Naive thymus-derived CD4-positive, alpha-beta T cell (primary cell): ENCODE results near the gene SNRPB. TPM values are rescaled to one million over a fixed set of nuclear protein-coding genes. Genes with fewer than 3 reads are reported as not detected.

Experiments used
- ATAC-seq: fragments of 150-1000 bp; cut with Tn5 transposase; 2 replicates; pipeline ENCODE4 v1.10.0; 2021; ENCODE audit warnings: mild to moderate bottlenecking, moderate library complexity
- CTCF ChIA-PET: fragments of 350-600 bp; sonication (Branson Sonifier 250); formaldehyde crosslinking; loops from one replicate; lab custom pipeline; 2021; ENCODE audit warnings: antibody characterized with exemption; lab: Charles Lee
- POLR2A ChIA-PET: fragments of 350-600 bp; sonication (Branson Sonifier 250); formaldehyde crosslinking; loops from one replicate; lab custom pipeline; 2021; ENCODE audit warnings: antibody characterized with exemption, inconsistent platforms; lab: Charles Lee
- DNase-seq, 9 donors: peaks; one replicate each; pipeline versions ENCODE4 v3.0.0 to v3.0.0-alpha.2; 2020 to 2022; ENCODE audit warnings: mixed read lengths in 1 of 9
- H3K27ac ChIP-seq: one replicate; pipeline ENCODE4 v1.7.0; 2013; ENCODE audit warnings: mild to moderate bottlenecking, low read depth, low read length, moderate library complexity
- H3K27me3 ChIP-seq, 2 donors: one replicate each; pipeline ENCODE4 v1.7.0; 2013; ENCODE audit warnings: low read length in 2 of 2, mild to moderate bottlenecking in 2 of 2, moderate library complexity in 2 of 2; ENCODE audit not compliant: control insufficient read depth in 2 of 2, insufficient read depth in 2 of 2
- H3K36me3 ChIP-seq, 3 experiments: 1 replicate in 2 of 3; 2 replicates in 1 of 3; pipeline ENCODE4 v1.7.0; 2013; ENCODE audit warnings: low read length in 3 of 3, mild to moderate bottlenecking in 3 of 3, moderate library complexity in 1 of 3; ENCODE audit not compliant: insufficient read depth in 3 of 3, control insufficient read depth in 2 of 3
- H3K4me1 ChIP-seq, 2 donors: one replicate each; pipeline ENCODE4 v1.7.0; 2013; ENCODE audit warnings: low read length in 2 of 2, mild to moderate bottlenecking in 2 of 2, moderate library complexity in 1 of 2; ENCODE audit not compliant: control insufficient read depth in 2 of 2, insufficient read depth in 2 of 2
- H3K4me3 ChIP-seq: 2 replicates; pipeline ENCODE4 v1.7.0; 2013; ENCODE audit warnings: mild to moderate bottlenecking, low read length
- H3K9me3 ChIP-seq, 3 experiments: 1 replicate in 2 of 3; 2 replicates in 1 of 3; pipeline ENCODE4 v1.7.0; 2013; ENCODE audit warnings: low read length in 3 of 3; ENCODE audit not compliant: control insufficient read depth in 2 of 3
- H3K27ac Mint-ChIP-seq, 9 donors: one replicate each; pipeline ENCODE4 v1.8.0; 2020 to 2022; ENCODE audit warnings: mixed read lengths in 9 of 9, mild to moderate bottlenecking in 8 of 9, moderate library complexity in 5 of 9, inconsistent platforms in 2 of 9
- H3K27me3 Mint-ChIP-seq, 5 donors: one replicate each; pipeline ENCODE4 v1.8.0; 2021 to 2022; ENCODE audit warnings: mixed read lengths in 5 of 5, mild to moderate bottlenecking in 1 of 5
- H3K36me3 Mint-ChIP-seq, 5 donors: one replicate each; pipeline ENCODE4 v1.8.0; 2020 to 2022; ENCODE audit warnings: mixed read lengths in 5 of 5, mild to moderate bottlenecking in 3 of 5, inconsistent platforms in 1 of 5
- H3K4me1 Mint-ChIP-seq, 7 donors: one replicate each; pipeline ENCODE4 v1.8.0; 2020 to 2022; ENCODE audit warnings: mixed read lengths in 7 of 7, mild to moderate bottlenecking in 3 of 7, inconsistent platforms in 1 of 7
- H3K4me3 Mint-ChIP-seq, 10 donors: one replicate each; pipeline ENCODE4 v1.8.0; 2020 to 2022; ENCODE audit warnings: mild to moderate bottlenecking in 10 of 10, mixed read lengths in 10 of 10, moderate library complexity in 6 of 10, inconsistent platforms in 2 of 10
- H3K9me3 Mint-ChIP-seq, 11 donors: one replicate each; pipeline ENCODE4 v1.8.0; 2020 to 2022; ENCODE audit warnings: mixed read lengths in 11 of 11, mild to moderate bottlenecking in 4 of 11, inconsistent platforms in 1 of 11, moderate library complexity in 1 of 11
- intact Hi-C, 2 donors: fragments of 100-400 bp; cut with micrococcal nuclease; formaldehyde crosslinking; loops; one replicate each; pipeline ENCODE4 v1.15.1; 2023
- polyA plus RNA-seq, 2 donors: library from polyadenylated mRNA; unstranded; fragments of 300-500 nt; fragmentation: Illumina TruSeq; gene quantifications; one replicate each; pipeline ENCODE4 v1.2.3, GENCODE V29; 2021
- total RNA-seq, 6 experiments: library from RNA in 5 of 6; stranded (reverse) in 5 of 6; gene quantifications; 1 replicate in 5 of 6; 2 replicates in 1 of 6; pipeline ENCODE4 v1.2.3 and lab custom pipeline; 2021 to 2026

The SNRPB gene
- total and polyA plus RNA-seq, 7 experiments from 2014 or later: 83.5 to 323 (median 119) TPM

- Mint-ChIP-seq H3K27ac (peak overlapping the region; percentile 34 to 100 (median 75)), H3K36me3 (peaks cover 9 to 39% (median 23%) of the 10 kb centered on the region in 5 donors), H3K4me1 (peaks cover 27 to 45% (median 39%) of the 10 kb centered on the region in 7 donors), H3K9me3 (peaks cover 0 to 5% (median 0%) of the 10 kb centered on the region in 11 donors), H3K27me3 (peaks cover 0 to 2% (median 0%) of the 10 kb centered on the region in 5 donors), H3K4me3 (peak overlapping the region; percentile 48 to 99 (median 91))
- intact Hi-C loops: loop anchor here in 1 of 2 donors (10.0 kb wide), 1 partner anchor 1634 kb away; the partner anchor contains the start of gene FAM110A
- H3K4me1 ChIP-seq: peaks cover 17 to 18% of the 10 kb centered on the region in 2 donors
- H3K36me3 ChIP-seq: peaks cover 8 to 54% (median 20%) of the 10 kb centered on the region in 3 experiments
- H3K9me3 ChIP-seq: no peaks in the 10 kb centered on the region
- DNase-seq (no peak), ATAC-seq (no peak)
- peak overlapping the region; percentile 93 for H3K27ac ChIP-seq
- ChIA-PET CTCF (interaction anchor here (1.0 kb wide), 1 partner anchor 16 kb away, joined by 3 read pairs; no protein-coding TSS in a partner anchor), POLR2A (interaction anchor here (2.2 to 2.4 kb wide), 2 partner anchors 8 to 40 kb away, joined by 6 to 34 read pairs; partner anchors contain the start of gene ZNF343)
- no peaks in the 10 kb centered on the region for H3K27me3 ChIP-seq
- H3K4me3 ChIP-seq: peak overlapping the region; percentile 7
Measured at GRCh38 chr20:2468581-2469407, 1.8 kb downstream of the SNRPB start.

- no peak overlapping the region for H3K27ac ChIP-seq
- intact Hi-C loops: loop anchor here in 1 of 2 donors (10.0 kb wide), 1 partner anchor 1633 kb away; the partner anchor contains the start of gene FAM110A
- Mint-ChIP-seq H3K4me3 (peak overlapping the region in 3 of 10 donors; percentile 31 to 97 (median 43)), H3K9me3 (peaks cover 0 to 3% (median 0%) of the 10 kb centered on the region in 11 donors), H3K36me3 (peaks cover 9 to 42% (median 32%) of the 10 kb centered on the region in 5 donors), H3K27ac (peak overlapping the region in 2 of 9 donors; percentile 1 to 99), H3K4me1 (peaks cover 27 to 45% (median 39%) of the 10 kb centered on the region in 7 donors), H3K27me3 (peaks cover 0 to 2% (median 0%) of the 10 kb centered on the region in 5 donors)
- H3K4me1 ChIP-seq: peaks cover 17 to 18% of the 10 kb centered on the region in 2 donors
- CTCF ChIA-PET: interaction anchor here (1.0 kb wide), 1 partner anchor 15 kb away, joined by 3 read pairs; no protein-coding TSS in a partner anchor
- peaks cover 22 to 68% (median 34%) of the 10 kb centered on the region in 3 experiments for H3K36me3 ChIP-seq
- no peaks in the 10 kb centered on the region for H3K27me3 ChIP-seq
- ATAC-seq: no peak
- no peaks in the 10 kb centered on the region for H3K9me3 ChIP-seq
- DNase-seq: no peak
- POLR2A ChIA-PET: no interaction called here
- no peak overlapping the region for H3K4me3 ChIP-seq
Measured at GRCh38 chr20:2467412-2467811, 3.2 kb downstream of the SNRPB start.

DNA sequence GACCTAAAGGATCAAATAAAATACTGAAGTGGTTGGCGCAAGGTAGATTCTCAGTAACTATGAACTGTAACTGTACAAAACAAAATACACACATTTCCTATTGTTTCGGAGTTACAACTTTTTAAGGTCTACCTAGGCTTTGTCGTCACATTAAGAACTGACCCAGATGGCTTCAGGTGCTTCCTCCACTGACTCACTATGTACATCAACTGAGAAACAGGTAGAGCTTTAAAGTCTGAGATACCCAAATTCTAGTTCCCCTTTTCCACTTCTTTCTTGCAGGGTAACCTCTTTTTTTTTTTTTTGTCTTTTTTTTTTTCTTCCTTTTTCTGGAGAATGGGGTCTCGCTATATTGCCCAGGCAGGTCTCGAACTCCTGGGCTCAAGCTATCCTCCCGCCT lies 5.5 kb downstream of the SNRPB start:
- Mint-ChIP-seq H3K9me3 (no peaks in the 10 kb centered on the region), H3K36me3 (peaks cover 19 to 59% (median 49%) of the 10 kb centered on the region in 5 donors), H3K4me3 (no peak overlapping the region), H3K27me3 (no peaks in the 10 kb centered on the region), H3K27ac (peak overlapping the region in 1 of 9 donors; percentile 25), H3K4me1 (peaks cover 18 to 39% (median 28%) of the 10 kb centered on the region in 7 donors)
- Histone ChIP-seq H3K9me3 (no peaks in the 10 kb centered on the region), H3K4me1 (peaks cover 12 to 15% of the 10 kb centered on the region in 2 donors), H3K4me3 (no peak overlapping the region), H3K36me3 (peaks cover 35 to 91% (median 55%) of the 10 kb centered on the region in 3 experiments), H3K27ac (no peak overlapping the region), H3K27me3 (no peaks in the 10 kb centered on the region)
- CTCF ChIA-PET: interaction anchor here (0.5 kb wide), 1 partner anchor 58 kb away, joined by 3 read pairs; no protein-coding TSS in a partner anchor
- intact Hi-C loops: loop anchor here in 1 of 2 donors (10.0 kb wide), 1 partner anchor 1630 kb away; the partner anchor contains the start of gene FAM110A
- DNase-seq (no peak), ATAC-seq (no peak)
- POLR2A ChIA-PET: no interaction called here

DNA sequence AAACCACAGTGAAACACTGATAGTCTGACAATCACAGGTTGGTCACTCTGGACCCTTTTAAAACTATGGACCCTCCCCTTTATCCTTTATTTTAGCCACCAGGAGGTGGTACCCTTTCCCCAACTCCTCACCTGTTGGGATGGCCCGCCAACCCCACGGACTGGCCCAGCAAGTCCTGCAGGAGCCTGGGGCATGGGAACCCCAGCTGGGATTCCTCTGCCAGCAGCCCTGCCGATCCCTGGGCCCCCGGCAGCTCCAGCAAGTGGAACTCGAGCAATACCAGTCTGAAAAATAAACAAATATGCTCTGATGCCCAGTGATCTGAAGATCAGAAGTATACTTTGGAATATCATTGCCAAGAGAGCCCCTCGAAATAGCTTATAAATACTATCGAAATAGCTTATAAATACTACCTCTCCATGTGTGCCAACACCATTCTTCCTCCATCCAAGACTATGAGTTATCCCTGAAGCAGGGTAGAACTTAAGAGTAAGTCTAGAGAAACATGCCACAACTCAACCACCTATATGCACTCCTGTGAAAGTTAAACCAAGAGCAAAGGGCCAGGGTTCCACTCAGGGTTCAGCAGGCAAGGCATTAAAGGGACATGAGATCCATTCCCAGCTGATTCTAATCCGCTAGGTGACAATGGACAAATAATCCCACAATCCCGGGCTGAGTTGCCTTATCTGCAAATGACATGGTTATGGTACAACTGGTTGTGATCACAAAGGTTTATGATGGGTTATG lies 6.8 kb downstream of the SNRPB start:
- POLR2A ChIA-PET: no interaction called here

GRCh38 chr20:2462484-2462883 lies 8.1 kb downstream of the SNRPB start:
- Mint-ChIP-seq H3K27ac (no peak overlapping the region), H3K9me3 (no peaks in the 10 kb centered on the region), H3K36me3 (peaks cover 14 to 66% (median 46%) of the 10 kb centered on the region in 5 donors), H3K4me3 (no peak overlapping the region), H3K4me1 (peaks cover 1 to 21% (median 3%) of the 10 kb centered on the region in 7 donors), H3K27me3 (no peaks in the 10 kb centered on the region)
- DNase-seq (no peak), ATAC-seq (no peak)
- Histone ChIP-seq H3K4me3 (no peak overlapping the region), H3K27me3 (no peaks in the 10 kb centered on the region), H3K36me3 (peaks cover 33 to 88% (median 55%) of the 10 kb centered on the region in 3 experiments), H3K27ac (no peak overlapping the region), H3K4me1 (no peaks in the 10 kb centered on the region), H3K9me3 (no peaks in the 10 kb centered on the region)
- ChIA-PET CTCF (no interaction called here), POLR2A (no interaction called here)
- intact Hi-C loops: loop anchor here in 1 of 2 donors (10.0 kb wide), 1 partner anchor 1628 kb away; the partner anchor contains the start of gene FAM110A

More for the DNA sequence above, 6.8 kb downstream of the SNRPB start:
- H3K9me3 Mint-ChIP-seq: no peaks in the 10 kb centered on the region
- H3K9me3 ChIP-seq: no peaks in the 10 kb centered on the region
- no peak for ATAC-seq
- H3K27ac Mint-ChIP-seq: peak overlapping the region in 1 of 9 donors; percentile 38
- intact Hi-C loops: loop anchor here in 1 of 2 donors (10.0 kb wide), 1 partner anchor 1629 kb away; the partner anchor contains the start of gene FAM110A
- no peak overlapping the region for H3K4me3 ChIP-seq
- CTCF ChIA-PET: interaction anchor here (1.3 kb wide), 1 partner anchor 12 kb away, joined by 4 read pairs; no protein-coding TSS in a partner anchor
- peaks cover 19 to 68% (median 50%) of the 10 kb centered on the region in 5 donors for H3K36me3 Mint-ChIP-seq
- no peak overlapping the region for H3K27ac ChIP-seq
- DNase-seq: no peak
- peaks cover 35 to 99% (median 55%) of the 10 kb centered on the region in 3 experiments for H3K36me3 ChIP-seq
- no peaks in the 10 kb centered on the region for H3K27me3 Mint-ChIP-seq
- H3K27me3 ChIP-seq: no peaks in the 10 kb centered on the region
- H3K4me3 Mint-ChIP-seq: no peak overlapping the region
- peaks cover 9 to 31% (median 16%) of the 10 kb centered on the region in 7 donors for H3K4me1 Mint-ChIP-seq
- H3K4me1 ChIP-seq: peaks cover 5 to 7% of the 10 kb centered on the region in 2 donors
